Keratinocyte (primary cell): ENCODE results near the gene CYTH1. TPM values are rescaled to one million over a fixed set of nuclear protein-coding genes. Genes with fewer than 3 reads are reported as not detected.

Source experiments
- DNase-seq: peaks from one replicate; pipeline ENCODE4 v3.0.0-alpha.2; 2011; ENCODE audit warnings: low read depth, missing footprints, low spot score
- FAIRE-seq: peaks from 2 replicates; lab custom pipeline; 2011; peaks lifted over from hg19 to GRCh38; lab: Jason Lieb, UNC
- H2AFZ ChIP-seq: 2 replicates; pipeline ENCODE4 v1.6.0; 2012; ENCODE audit warnings: low read length, control low read depth, inconsistent platforms; ENCODE audit not compliant: control insufficient read depth
- H3K27ac ChIP-seq: 2 replicates; pipeline ENCODE4 v1.5.1; 2011; ENCODE audit warnings: low read length; ENCODE audit not compliant: control insufficient read depth, insufficient read depth
- H3K27me3 ChIP-seq: 3 replicates; pipeline ENCODE4 v1.6.0; 2011; ENCODE audit warnings: low read length; ENCODE audit not compliant: control insufficient read depth, insufficient read depth; ENCODE audit errors: extremely low read depth
- H3K36me3 ChIP-seq, 2 experiments: 2 replicates in 1 of 2; 3 replicates in 1 of 2; pipeline ENCODE4 v1.5.1; 2011; ENCODE audit warnings: low read length in 2 of 2, mild to moderate bottlenecking in 1 of 2; ENCODE audit not compliant: control insufficient read depth in 2 of 2, insufficient read depth in 2 of 2; ENCODE audit errors: extremely low read depth in 1 of 2
- H3K4me1 ChIP-seq: 3 replicates; pipeline ENCODE4 v1.5.1; 2011; ENCODE audit warnings: low read length; ENCODE audit not compliant: control insufficient read depth, insufficient read depth; ENCODE audit errors: extremely low read depth
- H3K4me2 ChIP-seq: 3 replicates; pipeline ENCODE4 v1.6.0; 2011; ENCODE audit warnings: low read depth, low read length; ENCODE audit not compliant: control insufficient read depth, insufficient read depth; ENCODE audit errors: extremely low read depth
- H3K4me3 ChIP-seq, 3 experiments: fragments of 200-600 bp in 1 of 3; sonication (generic) in 1 of 3; 2 replicates in 2 of 3; 3 replicates in 1 of 3; pipeline ENCODE4 v1.5.1; 2011 to 2016; ENCODE audit warnings: low read length in 3 of 3, mild to moderate bottlenecking in 3 of 3, control low read depth in 2 of 3, inconsistent platforms in 1 of 3, low read depth in 1 of 3, mixed read lengths in 1 of 3, mixed run types in 1 of 3, moderate library complexity in 1 of 3; ENCODE audit not compliant: control insufficient read depth in 2 of 3, insufficient read depth in 2 of 3; ENCODE audit errors: extremely low read depth in 1 of 3
- H3K79me2 ChIP-seq: 2 replicates; pipeline ENCODE4 v1.6.0; 2012; ENCODE audit warnings: low read length; ENCODE audit not compliant: control insufficient read depth, insufficient read depth
- H3K9ac ChIP-seq: 3 replicates; pipeline ENCODE4 v1.6.0; 2011; ENCODE audit warnings: low read length; ENCODE audit not compliant: control insufficient read depth, insufficient read depth; ENCODE audit errors: extremely low read depth
- H3K9me1 ChIP-seq: 3 replicates; pipeline ENCODE4 v1.6.0; 2011; ENCODE audit warnings: low read length; ENCODE audit not compliant: control insufficient read depth, insufficient read depth; ENCODE audit errors: extremely low read depth
- H3K9me3 ChIP-seq: 2 replicates; pipeline ENCODE4 v1.5.1; 2012; ENCODE audit warnings: low read depth, low read length; ENCODE audit not compliant: control insufficient read depth
- H4K20me1 ChIP-seq: 3 replicates; pipeline ENCODE4 v1.6.0; 2011; ENCODE audit warnings: low read length; ENCODE audit not compliant: control insufficient read depth, insufficient read depth; ENCODE audit errors: extremely low read depth
- CTCF ChIP-seq, 3 experiments: IDR thresholded peaks in 1 of 3; conservative IDR thresholded peaks in 1 of 3; optimal IDR thresholded peaks in 1 of 3; 2 replicates in 2 of 3; 3 replicates in 1 of 3; pipeline versions ENCODE3 to v1.5.1; 2011; ENCODE audit warnings: low read length in 3 of 3, mild to moderate bottlenecking in 3 of 3, moderate library complexity in 2 of 3, control low read depth in 1 of 3, inconsistent platforms in 1 of 3; ENCODE audit not compliant: insufficient read depth in 2 of 3; ENCODE audit errors: extremely low read depth in 1 of 3
- EZH2 ChIP-seq: IDR thresholded peaks from one replicate; pipeline ENCODE4 v1.6.1; 2012; ENCODE audit warnings: inconsistent platforms, mild to moderate bottlenecking, low read length, moderate library complexity
- dilution Hi-C: fragments of 300-500 bp; cut with MboI; formaldehyde crosslinking; loops from one replicate; pipeline ENCODE4 v1.7.0; 2020; ENCODE audit warnings: low sequenced_read_pairs; ENCODE audit not compliant: extremely low pct_ligation_motif_present
- polyA plus RNA-seq, 5 experiments: library from polyadenylated mRNA; depleted of rRNA in 3 of 5; stranded (reverse) in 3 of 5; stranded (forward) in 1 of 5; unstranded in 1 of 5; fragments of >200 nt; gene quantifications; 1 replicate in 1 of 5; 2 replicates in 3 of 5; 3 replicates in 1 of 5; pipeline versions ENCODE4 v1.2.1 to v1.2.3, GENCODE V29; 2011 to 2012; ENCODE audit warnings: missing spikeins in 2 of 5, low read depth in 1 of 5, low replicate concordance in 1 of 5

CYTH1 gene
- polyA plus RNA-seq, 1 donor (not counting 4 experiments of a cell fraction or from before 2014, with no cell fraction given) = 28.3 TPM

- H3K9me1 ChIP-seq = no peaks in the 10 kb centered on the region
- dilution Hi-C loops = no loop called here
- H4K20me1 ChIP-seq = no peaks in the 10 kb centered on the region
- DNase-seq = no peak
- H3K27ac ChIP-seq = no peak overlapping the region
- H3K9me3 ChIP-seq = no peaks in the 10 kb centered on the region
- H3K9ac ChIP-seq = no peak overlapping the region
- H3K4me2 ChIP-seq = no peak overlapping the region
- FAIRE-seq = no peak
- H3K4me1 ChIP-seq = peaks cover 30% of the 10 kb centered on the region
- H2AFZ ChIP-seq = no peak overlapping the region
- peaks cover 20% of the 10 kb centered on the region in 2 experiments for H3K36me3 ChIP-seq
- TF ChIP-seq EZH2 (no peak), CTCF (optimal IDR thresholded peaks at IDR 0.05 in 1 of 3, IDR thresholded peaks at IDR 0.05 in 1 of 3, conservative IDR thresholded peaks at IDR 0.05 in 1 of 3; ENCODE audit: extremely low read depth in 1 of 3, insufficient read depth in 2 of 3, low read length in 3 of 3) (no peak)
- H3K4me3 ChIP-seq = no peak overlapping the region
- H3K79me2 ChIP-seq = peaks cover 6% of the 10 kb centered on the region
- H3K27me3 ChIP-seq = no peaks in the 10 kb centered on the region
Observed at GRCh38 chr17:78683408-78683961, 98.6 kb downstream of the CYTH1 start.

GRCh38 chr17:78682363-78682762, 99.7 kb downstream of the CYTH1 start:
- dilution Hi-C loops = no loop called here
- Histone ChIP-seq H2AFZ (no peak overlapping the region), H3K4me1 (peaks cover 30% of the 10 kb centered on the region), H4K20me1 (no peaks in the 10 kb centered on the region), H3K4me3 (no peak overlapping the region), H3K36me3 (peaks cover 15 to 29% of the 10 kb centered on the region in 2 experiments), H3K79me2 (peaks cover 6% of the 10 kb centered on the region), H3K9me3 (no peaks in the 10 kb centered on the region), H3K4me2 (no peak overlapping the region), H3K27ac (no peak overlapping the region), H3K27me3 (no peaks in the 10 kb centered on the region), H3K9ac (no peak overlapping the region), H3K9me1 (no peaks in the 10 kb centered on the region)
- DNase-seq (no peak), FAIRE-seq (peak; percentile 57)
- TF ChIP-seq EZH2 (no peak), CTCF (optimal IDR thresholded peaks at IDR 0.05 in 1 of 3, IDR thresholded peaks at IDR 0.05 in 1 of 3, conservative IDR thresholded peaks at IDR 0.05 in 1 of 3; ENCODE audit: extremely low read depth in 1 of 3, insufficient read depth in 2 of 3, low read length in 3 of 3) (no peak)
